Vagina (tissue), 2 donors: ENCODE measurements around the gene RAD50. TPM values are rescaled to one million over a fixed set of nuclear protein-coding genes. Genes with fewer than 3 reads are reported as not detected.

Experiments used
- DNase-seq, 2 donors: peaks; one replicate each; pipeline ENCODE4 v3.0.0-alpha.2; 2017; ENCODE audit errors: extremely low spot score in 2 of 2
- H3K27ac ChIP-seq: fragments of 200-600 bp; sonication (generic); one replicate; pipeline ENCODE4 v1.5.1; 2019
- H3K27me3 ChIP-seq: fragments of 200-600 bp; sonication (generic); one replicate; pipeline ENCODE4 v1.5.1; 2019
- H3K36me3 ChIP-seq, 2 donors: fragments of 200-600 bp; sonication (generic); one replicate each; pipeline ENCODE4 v1.5.1; 2017 to 2019
- H3K4me1 ChIP-seq: fragments of 200-600 bp; sonication (generic); one replicate; pipeline ENCODE4 v1.5.1; 2019
- H3K4me3 ChIP-seq, 2 donors: fragments of 200-600 bp; sonication (generic); 1 replicate in 1 of 2; 2 replicates in 1 of 2; pipeline ENCODE4 v1.5.1; 2016 to 2019
- H3K9me3 ChIP-seq: fragments of 200-600 bp; sonication (generic); one replicate; pipeline ENCODE4 v1.5.1; 2019
- POLR2A ChIP-seq, 2 donors: fragments of 450-650 bp; IDR thresholded peaks; one replicate each; pipeline ENCODE4 v1.6.1; 2017; ENCODE audit warnings: antibody characterized with exemption in 2 of 2, mild to moderate bottlenecking in 2 of 2, moderate library complexity in 2 of 2
- POLR2AphosphoS5 ChIP-seq, 2 donors: sonication (generic); formaldehyde crosslinking; IDR thresholded peaks; one replicate each; pipeline ENCODE4 v1.9.0; 2017; ENCODE audit warnings: antibody characterized with exemption in 2 of 2, mild to moderate bottlenecking in 2 of 2, low read depth in 1 of 2; ENCODE audit not compliant: insufficient read depth in 1 of 2
- intact Hi-C: fragments of 100-400 bp; cut with DNase I; formaldehyde crosslinking; loops from one replicate; pipeline ENCODE4 v1.15.1; 2023
- total RNA-seq: library from RNA; depleted of rRNA; stranded (reverse); fragments of >200 nt; gene quantifications from one replicate; pipeline ENCODE4 v1.2.3, GENCODE V29; 2016
- TF ChIP-seq, protein P1 (sequence below), 3 experiments: fragments of 450-650 bp in 2 of 3; fragments of 200-600 bp in 1 of 3; sonication (generic) in 1 of 3; IDR thresholded peaks; one replicate each; pipeline ENCODE4 v1.5.1; 2017 to 2019; ENCODE audit warnings: antibody characterized with exemption in 3 of 3, mild to moderate bottlenecking in 2 of 3, moderate library complexity in 2 of 3

Gene RAD50
- total RNA-seq, 1 donor from 2014 or later = 29.0 TPM

DNA sequence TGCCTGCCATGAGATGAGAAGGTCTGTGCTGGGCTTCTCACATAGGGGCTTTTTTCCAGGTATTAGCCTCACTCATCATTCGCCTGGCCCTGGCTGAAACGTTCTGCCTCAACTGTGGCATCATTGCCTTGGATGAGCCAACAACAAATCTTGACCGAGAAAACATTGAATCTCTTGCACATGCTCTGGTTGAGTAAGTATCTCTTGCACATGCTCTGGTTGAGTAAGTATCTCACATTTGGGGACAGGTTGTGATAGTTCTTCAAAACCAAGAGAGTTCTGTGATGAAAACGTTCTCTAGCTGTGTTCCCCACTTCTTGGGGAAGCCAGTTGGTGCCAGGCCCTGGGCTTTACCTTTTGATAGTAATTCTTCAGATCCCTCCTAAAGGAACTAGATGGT is 83.8 kb downstream of the RAD50 start:
- intact Hi-C loops = no loop called here
- H3K36me3 ChIP-seq = peaks cover 0 to 63% of the 10 kb centered on the region in 2 donors
- H3K27ac ChIP-seq = no peak overlapping the region
- H3K4me3 ChIP-seq = no peak overlapping the region
- H3K9me3 ChIP-seq = no peaks in the 10 kb centered on the region
- no peak for DNase-seq
- TF ChIP-seq, protein P1, sequence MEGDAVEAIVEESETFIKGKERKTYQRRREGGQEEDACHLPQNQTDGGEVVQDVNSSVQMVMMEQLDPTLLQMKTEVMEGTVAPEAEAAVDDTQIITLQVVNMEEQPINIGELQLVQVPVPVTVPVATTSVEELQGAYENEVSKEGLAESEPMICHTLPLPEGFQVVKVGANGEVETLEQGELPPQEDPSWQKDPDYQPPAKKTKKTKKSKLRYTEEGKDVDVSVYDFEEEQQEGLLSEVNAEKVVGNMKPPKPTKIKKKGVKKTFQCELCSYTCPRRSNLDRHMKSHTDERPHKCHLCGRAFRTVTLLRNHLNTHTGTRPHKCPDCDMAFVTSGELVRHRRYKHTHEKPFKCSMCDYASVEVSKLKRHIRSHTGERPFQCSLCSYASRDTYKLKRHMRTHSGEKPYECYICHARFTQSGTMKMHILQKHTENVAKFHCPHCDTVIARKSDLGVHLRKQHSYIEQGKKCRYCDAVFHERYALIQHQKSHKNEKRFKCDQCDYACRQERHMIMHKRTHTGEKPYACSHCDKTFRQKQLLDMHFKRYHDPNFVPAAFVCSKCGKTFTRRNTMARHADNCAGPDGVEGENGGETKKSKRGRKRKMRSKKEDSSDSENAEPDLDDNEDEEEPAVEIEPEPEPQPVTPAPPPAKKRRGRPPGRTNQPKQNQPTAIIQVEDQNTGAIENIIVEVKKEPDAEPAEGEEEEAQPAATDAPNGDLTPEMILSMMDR (IDR thresholded peaks at IDR 0.05) = no peak
- no peaks in the 10 kb centered on the region for H3K27me3 ChIP-seq
- H3K4me1 ChIP-seq = no peaks in the 10 kb centered on the region

DNA sequence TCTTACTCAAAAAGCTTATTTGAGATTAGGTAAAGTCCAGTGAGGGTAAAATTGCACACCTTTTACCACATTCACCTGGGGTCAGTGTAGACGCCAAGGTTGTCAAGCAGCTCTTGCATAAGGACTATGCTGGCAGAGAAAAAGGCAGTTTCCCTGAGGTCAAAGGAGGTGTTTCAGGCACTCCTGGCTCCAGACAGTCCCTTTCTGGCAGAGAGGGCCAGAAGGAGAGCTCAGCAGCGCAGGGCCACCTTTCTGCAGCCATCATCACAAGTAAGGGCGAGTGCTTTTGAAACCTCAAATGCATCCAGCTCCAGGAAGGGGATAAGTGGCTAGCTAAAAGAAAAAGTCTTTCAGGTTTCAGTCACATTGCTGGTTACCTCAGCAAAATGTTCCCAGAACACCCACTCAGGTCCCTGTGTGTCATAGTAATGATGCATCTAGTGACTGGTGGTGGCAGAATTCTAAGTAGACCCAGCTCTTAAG is 84.5 kb downstream of the RAD50 start:
- H3K9me3 ChIP-seq = no peaks in the 10 kb centered on the region
- DNase-seq = no peak
- intact Hi-C loops = no loop called here
- TF ChIP-seq POLR2A (IDR thresholded peaks at IDR 0.05) (no peak), POLR2AphosphoS5 (IDR thresholded peaks at IDR 0.05; ENCODE audit: insufficient read depth in 1 of 2, low read depth in 1 of 2) (no peak)
- TF ChIP-seq, protein P1 (IDR thresholded peaks at IDR 0.05) = no peak
- H3K27ac ChIP-seq = no peak overlapping the region
- peaks cover 0 to 58% of the 10 kb centered on the region in 2 donors for H3K36me3 ChIP-seq
- H3K4me3 ChIP-seq = no peak overlapping the region
- no peaks in the 10 kb centered on the region for H3K27me3 ChIP-seq
- H3K4me1 ChIP-seq = no peaks in the 10 kb centered on the region

DNA sequence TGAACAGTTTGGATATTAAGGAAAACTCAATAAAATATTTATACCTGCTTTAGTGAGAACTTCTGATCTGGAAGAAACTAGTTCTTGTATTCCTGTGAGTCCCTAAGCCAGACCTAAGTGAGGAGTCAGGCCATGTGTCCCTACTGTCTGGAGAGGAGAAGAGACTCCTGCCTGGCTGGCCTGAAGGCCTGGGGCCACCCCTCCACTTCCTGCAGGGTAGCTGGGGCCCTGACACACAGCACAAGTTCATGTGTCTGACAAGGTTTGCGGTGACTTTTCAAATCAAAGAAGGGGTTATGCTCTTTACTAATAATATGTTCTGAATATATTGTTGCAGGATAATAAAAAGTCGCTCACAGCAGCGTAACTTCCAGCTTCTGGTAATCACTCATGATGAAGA is 85.1 kb downstream of the RAD50 start:
- no peak for DNase-seq
- H3K36me3 ChIP-seq = peaks cover 0 to 57% of the 10 kb centered on the region in 2 donors
- H3K27ac ChIP-seq = no peak overlapping the region
- no peak overlapping the region for H3K4me3 ChIP-seq
- TF ChIP-seq, protein P1 (IDR thresholded peaks at IDR 0.05) = no peak
- TF ChIP-seq POLR2AphosphoS5 (IDR thresholded peaks at IDR 0.05; ENCODE audit: insufficient read depth in 1 of 2, low read depth in 1 of 2) = no peak
- no peak for TF ChIP-seq POLR2A (IDR thresholded peaks at IDR 0.05)
- intact Hi-C loops = no loop called here
- no peaks in the 10 kb centered on the region for H3K9me3 ChIP-seq
- no peaks in the 10 kb centered on the region for H3K27me3 ChIP-seq
- no peaks in the 10 kb centered on the region for H3K4me1 ChIP-seq

DNA sequence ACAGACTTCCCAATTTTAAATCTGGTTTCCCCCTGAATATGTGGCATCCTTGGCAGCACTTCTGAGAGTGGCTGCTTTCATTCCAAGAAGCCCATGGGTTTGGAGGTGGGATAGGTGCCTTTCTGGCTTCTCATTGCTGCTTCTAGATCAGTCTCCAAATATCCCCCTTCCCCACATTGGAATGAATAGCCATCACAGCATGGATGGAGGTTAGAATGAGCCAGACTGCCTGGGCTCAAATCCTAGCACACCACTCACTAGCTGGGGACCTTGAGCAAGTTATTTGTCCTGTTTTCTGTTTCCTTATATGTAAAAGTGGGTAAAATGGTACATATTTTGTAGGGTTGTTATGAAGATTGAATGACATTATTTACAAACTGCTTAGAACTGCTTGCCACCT is 87.4 kb downstream of the RAD50 start:
- Histone ChIP-seq H3K9me3 (no peaks in the 10 kb centered on the region), H3K36me3 (peaks cover 0 to 34% of the 10 kb centered on the region in 2 donors), H3K27me3 (no peaks in the 10 kb centered on the region), H3K4me1 (no peaks in the 10 kb centered on the region), H3K27ac (no peak overlapping the region), H3K4me3 (no peak overlapping the region)
- TF ChIP-seq POLR2AphosphoS5 (IDR thresholded peaks at IDR 0.05; ENCODE audit: insufficient read depth in 1 of 2, low read depth in 1 of 2) = no peak
- TF ChIP-seq, protein P1 (IDR thresholded peaks at IDR 0.05) = no peak
- TF ChIP-seq POLR2A (IDR thresholded peaks at IDR 0.05) = no peak
- intact Hi-C loops = no loop called here
- DNase-seq = no peak

DNA sequence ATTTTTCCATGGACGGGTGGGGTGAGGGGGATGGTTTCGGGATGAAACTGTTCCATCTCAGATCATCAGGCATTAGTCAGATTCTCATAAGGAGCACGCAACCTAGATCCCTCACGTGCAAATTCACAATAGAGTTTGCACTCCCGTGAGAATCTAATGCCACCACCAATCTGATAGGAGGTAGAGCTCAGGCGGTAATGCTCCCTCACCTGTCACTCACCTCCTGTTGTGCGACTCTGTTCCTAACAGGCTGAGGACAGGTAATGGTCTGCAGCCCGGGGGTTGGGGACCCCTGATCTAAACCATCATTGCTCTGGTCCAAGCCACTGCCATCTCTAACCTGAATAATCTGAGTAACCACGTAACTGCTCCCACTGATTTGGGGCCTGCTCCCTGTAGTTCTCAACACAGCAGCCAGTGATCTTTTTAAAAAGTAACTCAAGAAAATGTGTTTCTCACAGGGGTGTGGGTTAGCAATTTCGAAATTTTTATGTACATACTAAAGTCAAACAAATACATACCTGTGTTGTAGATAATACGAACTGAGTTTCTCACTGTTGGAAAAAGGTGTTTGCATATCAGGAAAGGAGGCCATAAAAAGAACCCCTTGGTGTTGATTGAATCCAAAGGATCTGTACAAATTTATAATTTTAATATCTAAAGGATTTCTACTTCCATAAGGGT is 89.9 kb downstream of the RAD50 start:
- intact Hi-C loops = no loop called here
- Histone ChIP-seq H3K4me3 (no peak overlapping the region), H3K27me3 (no peaks in the 10 kb centered on the region), H3K36me3 (peaks cover 0 to 14% of the 10 kb centered on the region in 2 donors), H3K4me1 (no peaks in the 10 kb centered on the region), H3K9me3 (no peaks in the 10 kb centered on the region), H3K27ac (no peak overlapping the region)
- TF ChIP-seq POLR2A (IDR thresholded peaks at IDR 0.05) = no peak
- TF ChIP-seq, protein P1 (IDR thresholded peaks at IDR 0.05) = no peak
- no peak for TF ChIP-seq POLR2AphosphoS5 (IDR thresholded peaks at IDR 0.05; ENCODE audit: insufficient read depth in 1 of 2, low read depth in 1 of 2)
- DNase-seq = no peak
